Trophoblast cell (in vitro differentiated cells and primary cell): Measurements from ENCODE around the gene ARFGAP2.

ENCODE experiments used
- DNase-seq, 2 donors: peaks; one replicate each; pipeline ENCODE4 v3.0.0-alpha.2; 2016
- H2AFZ ChIP-seq: 2 replicates; pipeline ENCODE4 v1.6.1; 2013; ENCODE audit warnings: low read length, moderate library complexity, mild to moderate bottlenecking; ENCODE audit not compliant: insufficient read depth, poor library complexity
- H2AK5ac ChIP-seq: 2 replicates; pipeline ENCODE4 v1.6.1; 2013; ENCODE audit warnings: mild to moderate bottlenecking, low read length
- H2BK120ac ChIP-seq: 2 replicates; pipeline ENCODE4 v1.6.1; 2013; ENCODE audit warnings: low read length, mild to moderate bottlenecking, moderate library complexity; ENCODE audit not compliant: insufficient read depth, poor library complexity
- H2BK12ac ChIP-seq: 2 replicates; pipeline ENCODE4 v1.6.1; 2013; ENCODE audit warnings: mild to moderate bottlenecking, low read length, moderate library complexity
- H2BK5ac ChIP-seq: 2 replicates; pipeline ENCODE4 v1.6.1; 2013; ENCODE audit warnings: low read length, low read depth, moderate library complexity, mild to moderate bottlenecking; ENCODE audit not compliant: poor library complexity
- H3K14ac ChIP-seq: 2 replicates; pipeline ENCODE4 v1.6.1; 2013; ENCODE audit warnings: mild to moderate bottlenecking, low read length
- H3K18ac ChIP-seq: 2 replicates; pipeline ENCODE4 v1.6.1; 2013; ENCODE audit warnings: mild to moderate bottlenecking, low read length
- H3K23ac ChIP-seq: 2 replicates; pipeline ENCODE4 v1.6.1; 2013; ENCODE audit warnings: low read length
- H3K27ac ChIP-seq: 2 replicates; pipeline ENCODE4 v1.5.1; 2013; ENCODE audit warnings: low read depth, mild to moderate bottlenecking, inconsistent platforms, low read length, moderate library complexity
- H3K27me3 ChIP-seq: 2 replicates; pipeline ENCODE4 v1.6.1; 2013; ENCODE audit warnings: inconsistent platforms, mild to moderate bottlenecking, low read length, moderate library complexity; ENCODE audit not compliant: insufficient read depth
- H3K36me3 ChIP-seq, 2 experiments: 1 replicate in 1 of 2; 2 replicates in 1 of 2; pipeline ENCODE4 v1.6.1; 2013; ENCODE audit warnings: low read length in 2 of 2, mild to moderate bottlenecking in 2 of 2, moderate library complexity in 1 of 2; ENCODE audit not compliant: insufficient read depth in 2 of 2, control insufficient read depth in 1 of 2
- H3K4ac ChIP-seq: 2 replicates; pipeline ENCODE4 v1.6.1; 2013; ENCODE audit warnings: low read depth, mild to moderate bottlenecking, low read length, moderate library complexity
- H3K4me1 ChIP-seq, 2 experiments: 1 replicate in 1 of 2; 2 replicates in 1 of 2; pipeline ENCODE4 v1.6.1; 2013; ENCODE audit warnings: low read length in 2 of 2, mild to moderate bottlenecking in 2 of 2, moderate library complexity in 1 of 2; ENCODE audit not compliant: insufficient read depth in 2 of 2, control insufficient read depth in 1 of 2
- H3K4me2 ChIP-seq: 2 replicates; pipeline ENCODE4 v1.6.1; 2013; ENCODE audit warnings: inconsistent platforms, mild to moderate bottlenecking, low read length, moderate library complexity
- H3K4me3 ChIP-seq: 2 replicates; pipeline ENCODE4 v1.5.1; 2013; ENCODE audit warnings: mild to moderate bottlenecking, low read depth, low read length, inconsistent platforms
- H3K79me1 ChIP-seq: one replicate; pipeline ENCODE4 v1.6.1; 2013; ENCODE audit warnings: low read length
- H3K79me2 ChIP-seq: 2 replicates; pipeline ENCODE4 v1.6.1; 2013; ENCODE audit warnings: low read length, mild to moderate bottlenecking; ENCODE audit not compliant: control insufficient read depth, insufficient read depth, poor library complexity
- H3K9ac ChIP-seq: 2 replicates; pipeline ENCODE4 v1.6.1; 2013; ENCODE audit warnings: mild to moderate bottlenecking, low read length
- H3K9me3 ChIP-seq: 2 replicates; pipeline ENCODE4 v1.6.1; 2013; ENCODE audit warnings: low read depth, mild to moderate bottlenecking, control low read depth, inconsistent platforms, low read length; ENCODE audit not compliant: insufficient read depth
- H4K12ac ChIP-seq: 2 replicates; pipeline ENCODE4 v1.6.1; 2013; ENCODE audit warnings: low read depth, mild to moderate bottlenecking, low read length, moderate library complexity
- H4K8ac ChIP-seq: 2 replicates; pipeline ENCODE4 v1.6.1; 2013; ENCODE audit warnings: low read depth, mild to moderate bottlenecking, low read length, moderate library complexity
- H4K91ac ChIP-seq: one replicate; pipeline ENCODE4 v1.6.1; 2013; ENCODE audit warnings: low read depth, mild to moderate bottlenecking, low read length, moderate library complexity
- WGBS: extraction: QIAGEN DNeasy Blood & Tissue Kit; methylation state at CpG from one replicate; pipeline ENCODE4 v1.1.7; 2013; ENCODE audit warnings: missing lambda C conversion rate; ENCODE audit not compliant: insufficient read length, insufficient coverage; ENCODE audit errors: extremely low coverage; 5-methylcytosine and 5-hydroxymethylcytosine counted together

The ARFGAP2 gene

DNA sequence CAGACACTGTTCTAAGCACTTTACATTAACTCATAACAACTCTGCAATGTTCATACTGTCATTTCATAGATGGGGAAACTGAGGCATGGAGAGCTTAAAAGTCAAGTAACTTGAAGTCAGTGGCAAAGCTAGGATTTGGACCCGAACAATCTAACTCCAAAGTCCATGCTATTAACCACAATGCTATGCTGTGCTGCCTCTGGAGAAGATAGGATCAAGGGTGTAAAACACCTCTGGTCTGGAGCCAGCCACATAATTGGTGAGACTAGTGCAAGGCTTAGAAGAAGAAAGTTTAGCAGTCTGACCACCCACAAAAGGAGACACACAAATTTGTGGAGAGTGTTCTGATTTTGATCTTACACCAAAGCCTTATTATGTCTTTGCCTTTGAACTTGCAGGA lies 43.7 kb downstream of the ARFGAP2 start:
- no peaks in the 10 kb centered on the region for H3K9me3 ChIP-seq
- H3K36me3 ChIP-seq: no peaks in the 10 kb centered on the region
- WGBS: no CpG with 5 or more reads among the region's 1 CpG
- H3K4me1 ChIP-seq: peaks cover 0 to 5% of the 10 kb centered on the region in 2 experiments
- H2AFZ ChIP-seq: no peak overlapping the region
- no peak overlapping the region for H3K4ac ChIP-seq
- H4K91ac ChIP-seq: no peak overlapping the region
- no peak for DNase-seq
- H3K4me2 ChIP-seq: no peak overlapping the region
- no peak overlapping the region for H3K23ac ChIP-seq
- no peak overlapping the region for H4K8ac ChIP-seq
- H3K14ac ChIP-seq: no peak overlapping the region
- H3K27me3 ChIP-seq: no peaks in the 10 kb centered on the region
- H3K18ac ChIP-seq: no peak overlapping the region
- H3K4me3 ChIP-seq: no peak overlapping the region
- no peak overlapping the region for H2BK12ac ChIP-seq
- H3K79me2 ChIP-seq: no peaks in the 10 kb centered on the region
- no peak overlapping the region for H2BK120ac ChIP-seq
- no peak overlapping the region for H2AK5ac ChIP-seq
- no peak overlapping the region for H3K9ac ChIP-seq
- no peak overlapping the region for H3K27ac ChIP-seq
- H2BK5ac ChIP-seq: no peak overlapping the region
- no peaks in the 10 kb centered on the region for H3K79me1 ChIP-seq
- H4K12ac ChIP-seq: no peak overlapping the region

DNA sequence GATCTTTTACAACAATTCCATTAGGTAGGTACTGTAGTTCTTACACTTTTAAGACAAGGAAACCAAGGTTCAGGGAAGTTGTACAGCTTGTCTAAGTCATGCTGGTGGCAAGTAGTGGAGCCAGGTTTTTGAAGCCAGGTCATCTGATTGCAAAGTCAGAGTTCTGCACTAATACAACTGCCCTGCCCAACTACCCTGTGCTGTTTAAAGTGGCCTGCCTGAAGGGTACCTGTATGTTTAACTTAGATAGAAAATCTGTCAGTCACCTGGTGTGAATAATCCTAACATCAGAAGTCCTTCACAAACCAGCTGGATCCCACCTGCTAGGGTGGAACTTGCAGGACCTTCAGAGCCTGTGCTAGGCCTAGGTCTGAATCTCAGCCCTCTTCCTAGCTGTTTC lies 44.2 kb downstream of the ARFGAP2 start:
- H2BK120ac ChIP-seq: no peak overlapping the region
- H2BK12ac ChIP-seq: no peak overlapping the region
- H3K4me2 ChIP-seq: no peak overlapping the region

DNA sequence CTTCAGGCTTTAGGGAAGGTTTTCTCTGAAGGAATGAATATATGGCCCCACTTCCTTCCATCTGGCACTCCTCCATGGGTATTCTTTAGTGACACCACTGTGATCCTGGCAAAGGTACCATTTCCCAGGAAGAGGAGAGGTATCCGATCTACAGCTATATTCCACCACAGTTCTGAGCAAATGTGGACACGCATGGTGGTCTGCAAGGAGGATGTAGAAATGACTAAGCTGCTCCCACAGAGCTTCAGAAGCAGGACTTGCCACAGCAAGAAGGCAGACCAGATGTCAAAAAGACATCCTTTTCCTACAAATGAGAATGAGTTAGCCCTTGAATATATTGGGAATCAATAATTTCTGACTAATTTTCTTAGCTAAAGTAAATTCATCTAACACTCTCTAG lies 45.5 kb downstream of the ARFGAP2 start:
- H3K27me3 ChIP-seq: no peaks in the 10 kb centered on the region
- no CpG with 5 or more reads among the region's 2 CpGs for WGBS

More for the DNA sequence above, 44.2 kb downstream of the ARFGAP2 start:
- no peak overlapping the region for H2BK5ac ChIP-seq
- no peak overlapping the region for H4K12ac ChIP-seq
- no peak overlapping the region for H3K23ac ChIP-seq
- no peaks in the 10 kb centered on the region for H3K27me3 ChIP-seq
- H3K9ac ChIP-seq: no peak overlapping the region
- peaks cover 0 to 5% of the 10 kb centered on the region in 2 experiments for H3K4me1 ChIP-seq
- H3K14ac ChIP-seq: no peak overlapping the region
- no peaks in the 10 kb centered on the region for H3K9me3 ChIP-seq
- no peak for DNase-seq
- H3K27ac ChIP-seq: no peak overlapping the region
- no peak overlapping the region for H3K4ac ChIP-seq
- no peak overlapping the region for H3K4me3 ChIP-seq
- no peaks in the 10 kb centered on the region for H3K79me1 ChIP-seq
- no peak overlapping the region for H2AFZ ChIP-seq
- no peak overlapping the region for H4K91ac ChIP-seq
- H4K8ac ChIP-seq: no peak overlapping the region
- no peak overlapping the region for H2AK5ac ChIP-seq
- no peaks in the 10 kb centered on the region for H3K79me2 ChIP-seq
- H3K18ac ChIP-seq: no peak overlapping the region
- no peaks in the 10 kb centered on the region for H3K36me3 ChIP-seq

DNA sequence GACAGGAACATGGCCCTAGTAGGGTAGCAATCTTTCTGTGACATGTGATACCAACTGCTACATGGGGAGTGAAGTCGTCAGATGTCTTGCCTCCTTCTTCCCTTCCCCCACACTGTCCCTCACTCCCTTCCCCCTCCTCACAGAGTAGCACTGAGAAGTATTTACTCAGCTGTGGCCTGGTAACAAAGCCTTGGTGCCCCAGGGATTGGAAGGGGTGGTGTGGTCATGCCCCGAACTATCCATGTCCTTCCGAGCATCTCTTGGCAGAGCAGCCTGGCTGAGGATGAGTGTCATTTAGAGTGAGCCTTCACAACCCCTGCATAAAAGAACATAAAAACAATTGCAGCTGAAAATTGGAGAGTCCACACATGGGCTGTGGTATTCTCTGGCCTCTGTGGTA lies 46.1 kb downstream of the ARFGAP2 start:
- Histone ChIP-seq H3K9me3 (no peaks in the 10 kb centered on the region), H3K79me1 (no peaks in the 10 kb centered on the region), H3K27me3 (no peaks in the 10 kb centered on the region), H3K4me2 (no peak overlapping the region), H3K14ac (no peak overlapping the region), H3K4me3 (no peak overlapping the region), H3K79me2 (no peaks in the 10 kb centered on the region), H2BK120ac (no peak overlapping the region), H3K9ac (no peak overlapping the region), H3K4ac (no peak overlapping the region), H4K91ac (no peak overlapping the region), H2AK5ac (no peak overlapping the region), H3K4me1 (peaks cover 0 to 5% of the 10 kb centered on the region in 2 experiments), H3K23ac (no peak overlapping the region), H3K18ac (no peak overlapping the region), H3K36me3 (no peaks in the 10 kb centered on the region), H2AFZ (no peak overlapping the region), H2BK12ac (no peak overlapping the region), H4K12ac (no peak overlapping the region), H4K8ac (no peak overlapping the region), H2BK5ac (no peak overlapping the region), H3K27ac (no peak overlapping the region)
- no CpG with 5 or more reads among the region's 3 CpGs for WGBS
- no peak for DNase-seq

More for the DNA sequence above, 45.5 kb downstream of the ARFGAP2 start:
- Histone ChIP-seq H3K36me3 (no peaks in the 10 kb centered on the region), H3K79me1 (no peaks in the 10 kb centered on the region), H3K9ac (no peak overlapping the region), H4K91ac (no peak overlapping the region), H3K27ac (no peak overlapping the region), H3K4ac (no peak overlapping the region), H2BK120ac (no peak overlapping the region), H3K23ac (no peak overlapping the region), H3K79me2 (no peaks in the 10 kb centered on the region), H4K12ac (no peak overlapping the region), H2BK12ac (no peak overlapping the region), H2BK5ac (no peak overlapping the region), H2AFZ (no peak overlapping the region), H3K14ac (no peak overlapping the region), H3K18ac (no peak overlapping the region), H3K4me3 (no peak overlapping the region), H2AK5ac (no peak overlapping the region), H4K8ac (no peak overlapping the region), H3K4me2 (no peak overlapping the region), H3K9me3 (no peaks in the 10 kb centered on the region), H3K4me1 (peaks cover 0 to 5% of the 10 kb centered on the region in 2 experiments)
- no peak for DNase-seq
